Measurements from ENCODE around the gene ACOT11. TPM values are rescaled to one million over a fixed set of nuclear protein-coding genes. Genes with fewer than 3 reads are reported as not detected.

The ACOT11 gene
- total and polyA plus RNA-seq, 9 donors = 3.0 to 28.4 (median 14.7) TPM

- peak in 1 of 5 donors; percentile 32 for DNase-seq
- Histone ChIP-seq H3K36me3 (no peaks in the 10 kb centered on the region), H3K4me3 (no peak overlapping the region), H3K9me3 (no peaks in the 10 kb centered on the region), H3K27ac (no peak overlapping the region), H3K4me1 (ENCODE audit: insufficient read depth) (no peaks in the 10 kb centered on the region), H3K27me3 (no peaks in the 10 kb centered on the region)
- TF ChIP-seq CTCF (IDR thresholded peaks at IDR 0.05) = no peak
- no peak for TF ChIP-seq POLR2A (IDR thresholded peaks at IDR 0.05)
- no peak for TF ChIP-seq EP300 (IDR thresholded peaks at IDR 0.05)
- 88 to 92% (median 91%) methylated on average over 8 of the region's 8 CpGs for WGBS, 3 donors
- intact Hi-C loops (cut with DNase I) = no loop called here
Observed at GRCh38 chr1:54611621-54612020, 63.6 kb downstream of the ACOT11 start.

GRCh38 chr1:54614024-54614423 lies 66.0 kb downstream of the ACOT11 start:
- H3K36me3 ChIP-seq = no peaks in the 10 kb centered on the region
- no peak overlapping the region for H3K4me3 ChIP-seq
- TF ChIP-seq EP300 (IDR thresholded peaks at IDR 0.05) (no peak), POLR2A (IDR thresholded peaks at IDR 0.05) (no peak), CTCF (IDR thresholded peaks at IDR 0.05) (no peak)
- no peaks in the 10 kb centered on the region for H3K27me3 ChIP-seq
- no peaks in the 10 kb centered on the region for H3K9me3 ChIP-seq
- DNase-seq = no peak
- intact Hi-C loops (cut with DNase I) = no loop called here
- no peaks in the 10 kb centered on the region for H3K4me1 ChIP-seq (ENCODE audit: insufficient read depth)
- no peak overlapping the region for H3K27ac ChIP-seq
- WGBS, 3 donors = 76 to 82% (median 78%) methylated on average over 2 of the region's 2 CpGs

GRCh38 chr1:54614563-54614962 lies 66.5 kb downstream of the ACOT11 start:
- intact Hi-C loops (cut with DNase I) = no loop called here
- 69 to 73% (median 72%) methylated on average over 8 of the region's 8 CpGs for WGBS, 3 donors
- no peak for TF ChIP-seq POLR2A (IDR thresholded peaks at IDR 0.05)
- TF ChIP-seq CTCF (IDR thresholded peaks at IDR 0.05) = no peak
- no peak for TF ChIP-seq EP300 (IDR thresholded peaks at IDR 0.05)
- Histone ChIP-seq H3K27ac (no peak overlapping the region), H3K4me1 (ENCODE audit: insufficient read depth) (no peaks in the 10 kb centered on the region), H3K4me3 (no peak overlapping the region), H3K36me3 (no peaks in the 10 kb centered on the region), H3K27me3 (no peaks in the 10 kb centered on the region), H3K9me3 (no peaks in the 10 kb centered on the region)
- peak in 2 of 5 donors; percentile 9 to 14 for DNase-seq

- Histone ChIP-seq H3K36me3 (no peaks in the 10 kb centered on the region), H3K27ac (no peak overlapping the region), H3K9me3 (no peaks in the 10 kb centered on the region), H3K4me1 (ENCODE audit: insufficient read depth) (no peaks in the 10 kb centered on the region), H3K27me3 (no peaks in the 10 kb centered on the region), H3K4me3 (no peak overlapping the region)
- WGBS, 3 donors = 42 to 55% (median 54%) methylated on average over 13 of the region's 13 CpGs
- intact Hi-C loops (cut with DNase I) = no loop called here
- DNase-seq = peak in 2 of 5 donors; percentile 4 to 13
- TF ChIP-seq POLR2A (IDR thresholded peaks at IDR 0.05) (no peak), EP300 (IDR thresholded peaks at IDR 0.05) (no peak)
Observed at GRCh38 chr1:54615531-54616279, 67.7 kb downstream of the ACOT11 start.

- WGBS, 3 donors = 72 to 82% (median 74%) methylated on average over 8 of the region's 8 CpGs
- Histone ChIP-seq H3K27ac (no peak overlapping the region), H3K27me3 (no peaks in the 10 kb centered on the region), H3K36me3 (no peaks in the 10 kb centered on the region), H3K4me1 (ENCODE audit: insufficient read depth) (no peaks in the 10 kb centered on the region), H3K4me3 (no peak overlapping the region), H3K9me3 (no peaks in the 10 kb centered on the region)
- intact Hi-C loops (cut with DNase I) = no loop called here
- no peak for TF ChIP-seq EP300 (IDR thresholded peaks at IDR 0.05)
- no peak for TF ChIP-seq POLR2A (IDR thresholded peaks at IDR 0.05)
- DNase-seq = peak in 1 of 5 donors; percentile 6
Observed at GRCh38 chr1:54619749-54620148, 71.7 kb downstream of the ACOT11 start.

Measured in ovary (tissue), 9 donors.